Measurements from ENCODE around the gene CTBP1. TPM values are rescaled to one million over a fixed set of nuclear protein-coding genes. Genes with fewer than 3 reads are reported as not detected.

The CTBP1 gene
- total and polyA plus RNA-seq, 2 of the 8 experiments (the other 6 are each of a cell fraction or from before 2014, with no cell fraction given) = 128 to 185 TPM

GRCh38 chr4:1172971-1173757, 75.8 kb downstream of the CTBP1 start:
- Histone ChIP-seq H2BK20ac (ENCODE audit: low read length) (no peak overlapping the region), H4K20me1 (replicated peaks in 1 of 2; ENCODE audit: control insufficient read depth in 1 of 2, insufficient read depth in 2 of 2, low read length in 2 of 2) (peaks cover 7 to 22% of the 10 kb centered on the region in 2 experiments), H3K79me1 (ENCODE audit: low read depth, low read length) (no peaks in the 10 kb centered on the region), H2AFZ (ENCODE audit: low read length) (0 out of 2 replicates have a peak overlapping the region, but pooled peaks have one; percentile 29), H2BK5ac (ENCODE audit: low read depth, low read length) (no peak overlapping the region), H3K9me3 (ENCODE audit: insufficient read depth in 2 of 2, low read depth in 1 of 2, low read length in 1 of 2) (peaks cover 0 to 7% of the 10 kb centered on the region in 2 experiments; a peak in 1 of 4 replicates), H3K9ac (replicated peaks in 1 of 4; ENCODE audit: extremely low read depth in 1 of 4, low read depth in 3 of 4, low read length in 3 of 4) (no peak overlapping the region), H3K56ac (replicated peaks; ENCODE audit: insufficient read length, low read depth, low read length) (no peak overlapping the region), H3K36me3 (ENCODE audit: control insufficient read depth in 2 of 4, insufficient read depth in 4 of 4, low read length in 3 of 4) (peaks cover 0 to 6% (median 0%) of the 10 kb centered on the region in 4 experiments; a peak in 1 of 8 replicates), H2BK120ac (replicated peaks; ENCODE audit: low read depth, low read length) (no peak overlapping the region), H3K79me2 (ENCODE audit: control insufficient read depth in 1 of 2, insufficient read depth in 2 of 2, low read length in 2 of 2) (no peaks in the 10 kb centered on the region; a peak in 1 of 4 replicates), H3K4me3 (ENCODE audit: extremely low read depth in 1 of 4, insufficient read depth in 2 of 4, low read depth in 3 of 4, low read length in 4 of 4) (peak overlapping the region in 2 of 4 experiments; percentile 3 to 42; a peak in 5 of 8 replicates), H4K5ac (ENCODE audit: insufficient read length, low read depth, low read length) (no peak overlapping the region), H3K23ac (ENCODE audit: insufficient read length) (no peak overlapping the region), H4K8ac (ENCODE audit: extremely low read depth, insufficient read depth, low read length) (peak overlapping the region; percentile 4), H2BK12ac (ENCODE audit: low read depth, low read length) (no peak overlapping the region), H2AK5ac (ENCODE audit: low read depth, low read length) (no peak overlapping the region), H3K14ac (ENCODE audit: insufficient read length) (no peak overlapping the region), H4K91ac (replicated peaks; ENCODE audit: insufficient read length, low read length) (no peak overlapping the region), H3K4me1 (replicated peaks in 1 of 4; ENCODE audit: control insufficient read depth in 3 of 4, insufficient read depth in 4 of 4, low read length in 3 of 4) (peaks cover 0 to 16% (median 5%) of the 10 kb centered on the region in 4 experiments; a peak in 5 of 7 replicates), H3K27ac (ENCODE audit: low read depth, low read length) (no peak overlapping the region), H2BK15ac (ENCODE audit: low read length) (no peak overlapping the region), H3K4me2 (ENCODE audit: insufficient read depth in 1 of 2, low read depth in 2 of 2, low read length in 2 of 2) (peak overlapping the region; percentile 49 to 68), H3K23me2 (ENCODE audit: low read depth, low read length) (peaks cover 7% of the 10 kb centered on the region; the same call in 1 of the 2 replicates), H3K18ac (ENCODE audit: extremely low read depth, low read length) (peak overlapping the region; percentile 62; the same call in 1 of the 2 replicates), H3K27me3 (replicated peaks in 1 of 4; ENCODE audit: control insufficient read depth in 3 of 4, extremely low read depth in 1 of 4, insufficient read depth in 3 of 4, low read length in 3 of 4) (peaks cover 46 to 60% (median 55%) of the 10 kb centered on the region in 4 experiments), H3K4ac (replicated peaks; ENCODE audit: insufficient read length, low read depth, low read length) (no peak overlapping the region)
- TF ChIP-seq, protein P1, sequence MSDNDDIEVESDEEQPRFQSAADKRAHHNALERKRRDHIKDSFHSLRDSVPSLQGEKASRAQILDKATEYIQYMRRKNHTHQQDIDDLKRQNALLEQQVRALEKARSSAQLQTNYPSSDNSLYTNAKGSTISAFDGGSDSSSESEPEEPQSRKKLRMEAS (IDR thresholded peaks at IDR 0.05) = peak; percentile 58; the same call in 1 of the 2 replicates
- TF ChIP-seq YY1 (IDR thresholded peaks at IDR 0.05; ENCODE audit: low read depth, low read length) = no peak
- TF ChIP-seq FOSL1 (IDR thresholded peaks at IDR 0.05; ENCODE audit: insufficient read depth, low read depth, low read length) = no peak
- ChIA-PET CTCF (ENCODE audit: partially characterized antibody) (interaction anchor here (0.6 to 2.0 kb wide), 4 partner anchors 27 to 180 kb away, joined by 3 to 6 read pairs (median 4); no protein-coding TSS in a partner anchor), POLR2A (ENCODE audit: partially characterized antibody) (interaction anchor here (0.5 to 0.8 kb wide), 2 partner anchors 76 to 120 kb away, joined by 3 to 5 read pairs; partner anchors contain the start of gene CTBP1)
- no peak for FAIRE-seq
- WGBS, 2 experiments (ENCODE audit: extremely low coverage in 1 of 2, insufficient coverage in 1 of 2, insufficient read length in 1 of 2, insufficient replicate concordance in 2 of 2, low coverage in 1 of 2, low lambda C conversion rate in 2 of 2, missing lambda C conversion rate in 1 of 2) = 57% methylated on average over 19 of the region's 20 CpGs; no CpG with 5 or more reads in 1 of the 2 experiments
- DNase-seq (ENCODE audit: low read depth in 1 of 2, low spot score in 2 of 2) = no peak
